ENCODE data around the gene ZNF576.
"Not testable (repeated sequence)": the region's sequence is repeated elsewhere in the genome, so short reads cannot be mapped to it uniquely, and the experiment has no call there.

Gene ZNF576

DNA sequence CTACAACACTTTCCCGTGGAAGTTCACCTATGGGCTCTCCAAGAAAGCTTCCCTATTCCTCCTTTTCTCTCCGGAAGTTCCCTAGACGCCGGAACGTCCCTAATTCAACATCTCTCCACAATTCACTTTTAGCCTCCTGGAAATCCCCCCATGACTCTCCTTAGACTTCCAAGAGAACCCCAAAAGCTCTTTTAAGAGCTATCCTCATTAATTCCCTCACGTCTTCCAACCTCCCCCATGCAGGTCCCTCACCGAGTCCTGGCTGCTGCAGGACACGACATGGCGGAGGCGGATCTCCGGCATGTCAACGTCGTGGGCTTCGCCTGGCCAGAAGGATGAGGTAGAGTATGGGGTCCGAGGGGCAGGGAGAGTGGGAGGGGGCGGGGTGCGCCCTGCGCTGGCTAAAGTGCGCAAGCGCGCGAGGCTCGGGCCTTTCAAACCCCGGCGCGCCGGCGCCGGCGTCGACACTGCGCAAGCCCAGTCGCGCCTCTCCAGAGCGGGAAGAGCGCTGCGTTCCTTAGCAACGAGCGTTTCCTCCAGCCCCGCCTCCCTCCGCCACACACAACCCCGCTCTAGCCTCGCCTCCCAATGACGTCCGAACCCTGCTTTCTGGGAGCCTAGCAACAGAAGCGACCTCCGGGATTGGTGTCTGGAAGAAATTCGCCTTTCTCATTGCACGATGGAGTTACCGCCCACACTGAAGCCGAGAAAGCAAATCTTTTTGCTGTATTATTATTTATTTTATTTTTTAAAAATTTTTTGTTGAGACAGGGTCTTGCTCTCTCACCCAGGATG, 21.0 kb upstream of the ZNF576 start, which contains the start of the genes PINLYP and XRCC1:
PINLYP (plus strand) TSS at position 646 of the 795 bp plus-strand sequence. CDS start 1,391 bp downstream, outside the sequence.
XRCC1 (minus strand) TSS at position 372 of the 795 bp plus-strand sequence; CDS start at position 303, 69 bp downstream.
- DNase-seq, result peak; percentile 96 to 98

DNA sequence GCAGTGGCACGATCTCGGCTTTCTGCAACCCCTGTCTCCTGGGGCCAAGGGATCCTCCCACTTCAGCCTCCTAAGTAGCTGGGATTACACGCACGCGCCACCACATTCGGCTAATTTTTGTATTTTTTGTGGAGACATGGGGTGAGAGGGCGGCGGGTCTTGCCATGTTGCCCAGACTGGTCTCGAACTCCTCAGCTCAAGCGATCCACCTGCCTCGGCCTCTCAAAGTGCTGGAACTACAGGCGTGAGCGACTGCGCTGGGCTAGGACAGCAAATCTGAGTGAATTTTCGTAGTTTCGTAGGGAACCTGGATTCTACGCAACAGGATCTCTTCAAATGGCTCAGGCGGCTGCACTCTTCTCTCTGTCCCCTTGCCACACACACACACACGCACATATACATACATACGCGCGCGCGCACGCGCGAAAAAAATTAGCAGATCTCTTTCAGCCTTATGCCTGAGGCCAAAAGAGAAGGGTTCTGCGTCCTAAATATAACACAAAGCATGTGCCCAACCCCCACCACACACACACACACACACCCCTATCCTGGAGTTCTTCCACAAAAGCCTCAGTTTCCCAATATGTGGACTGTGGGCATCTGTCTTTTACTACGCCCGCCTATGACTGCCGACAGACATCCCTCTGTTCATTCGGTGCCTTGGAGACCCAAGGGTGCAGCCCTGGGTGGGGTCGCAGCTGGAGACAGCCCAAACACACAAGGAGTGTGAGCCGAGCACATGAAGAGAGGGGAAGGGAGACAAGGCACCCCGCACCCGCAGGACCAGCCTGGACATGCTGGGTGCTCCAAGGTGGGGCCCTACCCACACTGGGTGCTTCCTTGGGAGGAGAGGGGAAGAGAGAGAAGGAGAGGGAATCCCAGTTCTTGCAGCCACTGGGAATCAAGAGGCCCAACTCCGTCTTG, 20.2 kb upstream of the ZNF576 start:
- no peak for DNase-seq

DNA sequence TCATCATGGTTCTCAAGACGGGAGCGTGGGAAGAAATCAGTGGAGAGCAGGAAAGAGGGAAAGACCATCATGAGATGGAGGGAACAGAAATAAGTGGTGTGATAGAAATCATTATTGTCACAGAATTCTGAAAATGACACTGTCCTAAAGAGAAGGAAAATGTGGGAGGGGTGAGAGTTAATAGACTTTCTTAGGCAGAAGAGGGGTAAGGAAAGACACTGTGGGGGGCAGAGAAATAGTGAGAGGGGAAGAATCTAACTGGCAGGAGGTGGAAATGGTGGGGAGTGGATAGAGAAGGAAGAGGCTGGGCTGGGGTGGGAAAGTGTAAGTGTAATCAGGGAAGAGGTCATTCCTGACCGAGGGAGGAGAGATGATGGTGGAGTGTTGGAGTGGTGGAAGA, 17.6 kb upstream of the ZNF576 start:
- no peak for DNase-seq

DNA sequence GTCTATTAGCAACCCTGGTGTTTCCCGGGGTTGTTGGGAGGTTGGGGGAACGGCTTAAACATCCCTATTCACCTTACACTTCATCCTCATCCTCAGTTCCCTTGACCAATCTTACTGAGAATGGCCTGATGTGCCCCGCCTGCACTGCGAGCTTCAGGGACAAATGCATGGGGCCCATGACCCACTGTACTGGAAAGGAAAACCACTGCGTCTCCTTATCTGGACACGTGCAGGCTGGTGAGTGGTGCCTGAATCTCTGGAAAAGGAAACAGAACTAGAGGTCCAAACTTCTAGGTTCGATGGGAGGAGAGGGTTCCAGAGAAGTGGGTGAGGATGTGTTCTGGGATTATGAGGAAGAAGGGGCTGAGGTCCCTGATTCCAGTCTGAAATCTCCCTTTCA, 14.9 kb upstream of the ZNF576 start:
- no peak for DNase-seq

DNA sequence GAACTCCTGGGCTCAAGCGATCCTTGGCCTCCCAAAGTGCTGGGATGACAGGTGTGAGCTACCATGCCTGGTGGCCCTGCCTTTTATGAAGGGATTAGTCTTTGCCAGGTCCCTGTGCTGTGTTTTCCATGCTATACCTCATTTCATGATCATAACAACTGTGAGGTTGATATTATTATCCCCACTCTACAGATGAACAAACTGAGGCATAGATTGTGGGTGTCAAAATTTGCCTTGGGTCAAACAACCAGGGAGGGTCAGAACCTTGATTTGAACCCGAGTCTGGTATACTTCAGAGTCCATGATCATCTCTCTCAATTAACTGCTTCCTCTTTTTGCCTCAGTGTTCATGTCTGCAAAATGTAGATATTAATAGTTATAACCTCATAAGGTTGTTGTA, 13.9 kb upstream of the ZNF576 start:
- DNase-seq, result no peak

DNA sequence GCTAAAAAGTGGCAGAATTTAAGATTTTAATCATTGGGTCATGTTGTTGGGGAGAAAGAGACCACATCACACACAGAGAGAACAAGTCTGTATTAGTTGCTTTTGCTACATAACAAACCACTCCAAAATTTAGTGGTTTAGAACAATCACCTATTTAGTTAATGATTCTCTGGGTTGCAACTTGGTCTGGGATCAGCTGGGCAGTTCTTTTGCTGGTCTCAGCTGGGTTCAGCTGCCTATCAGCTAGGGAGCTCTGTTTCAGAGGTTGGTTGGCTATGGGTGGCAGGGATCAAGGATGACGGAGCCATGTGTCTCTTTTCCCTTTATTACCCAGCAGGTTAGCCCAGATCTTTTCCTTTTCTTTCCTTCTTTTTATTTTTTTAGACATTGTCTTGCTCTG, 11.9 kb upstream of the ZNF576 start:
- no peak for DNase-seq

DNA sequence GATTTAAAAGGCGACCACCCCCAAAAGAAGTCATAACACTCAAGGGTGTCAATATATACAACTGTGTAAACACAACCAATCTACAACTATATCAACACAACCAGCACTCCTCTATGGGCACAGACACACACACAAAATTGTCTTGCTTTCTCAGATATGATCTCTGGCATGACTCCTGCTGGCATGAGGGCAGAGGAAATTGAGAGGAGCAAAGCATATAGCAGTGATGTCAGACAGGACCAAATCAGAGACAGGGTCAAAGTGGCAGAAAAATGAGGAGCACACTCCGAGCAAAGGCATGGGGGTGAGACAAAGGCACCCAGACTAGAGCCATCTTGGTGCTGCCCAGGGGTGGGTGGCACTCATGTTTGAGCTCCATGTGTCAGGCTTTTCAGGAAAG, 10.0 kb upstream of the ZNF576 start:
- no peak for DNase-seq

DNA sequence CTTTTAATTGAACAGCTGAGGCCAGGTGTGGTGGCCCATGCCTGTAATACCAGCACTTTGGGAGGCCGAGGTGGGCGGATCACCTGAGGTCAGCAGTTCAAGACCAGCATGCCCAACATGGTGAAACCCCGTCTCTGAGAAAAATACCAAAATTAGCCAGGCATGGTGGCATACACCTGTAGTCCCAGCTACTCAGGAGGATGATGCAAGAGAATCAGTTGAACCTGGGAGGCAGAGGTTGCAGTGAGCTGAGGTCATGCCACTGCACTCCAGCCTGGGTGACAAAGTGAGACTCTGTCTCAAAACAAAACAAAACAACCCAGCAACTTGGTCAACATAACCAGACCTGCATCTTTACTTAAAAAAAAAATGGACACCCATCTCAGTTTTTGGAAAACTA, 9.4 kb upstream of the ZNF576 start:
- DNase-seq, result not testable (repeated sequence)

DNA sequence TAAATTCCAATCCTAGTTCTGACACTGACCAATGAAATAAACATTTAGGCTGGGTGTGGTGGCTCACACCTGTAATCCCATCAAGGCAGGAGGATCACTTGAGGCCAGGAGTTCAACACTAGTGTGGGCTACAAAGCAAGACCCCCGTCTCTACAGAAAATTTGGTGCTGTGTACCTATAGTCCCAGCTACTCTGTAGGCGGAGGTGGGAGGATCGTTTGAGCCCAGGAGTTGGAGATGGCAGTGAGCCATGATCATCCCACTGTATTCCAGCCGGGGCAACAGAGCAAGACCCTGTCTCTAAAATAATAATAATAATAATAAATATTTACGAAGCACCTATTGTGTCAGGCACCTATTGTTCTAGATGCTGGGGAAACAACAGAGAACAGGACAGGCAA, 7.1 kb upstream of the ZNF576 start:
- DNase-seq, result no peak

DNA sequence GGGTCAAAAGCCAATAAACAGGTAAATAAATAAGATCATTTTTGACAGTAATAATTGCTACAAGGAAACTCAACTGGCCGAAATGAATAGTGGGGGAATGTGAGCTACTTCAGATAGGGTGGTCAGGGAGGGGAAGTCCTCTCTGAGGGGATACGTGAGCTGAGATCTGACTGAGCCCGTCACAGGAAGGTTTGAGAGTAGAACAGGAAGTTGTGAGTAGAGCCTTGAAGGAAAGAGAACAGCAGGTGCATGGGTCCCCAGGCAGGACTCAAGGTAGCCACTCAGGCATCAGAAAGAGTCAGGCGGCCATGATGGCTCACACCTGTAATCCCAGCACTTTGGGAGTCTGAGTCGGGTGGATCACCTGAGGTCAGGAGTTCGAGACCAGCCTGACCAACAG, 6.7 kb upstream of the ZNF576 start:
- DNase-seq, result no peak

DNA sequence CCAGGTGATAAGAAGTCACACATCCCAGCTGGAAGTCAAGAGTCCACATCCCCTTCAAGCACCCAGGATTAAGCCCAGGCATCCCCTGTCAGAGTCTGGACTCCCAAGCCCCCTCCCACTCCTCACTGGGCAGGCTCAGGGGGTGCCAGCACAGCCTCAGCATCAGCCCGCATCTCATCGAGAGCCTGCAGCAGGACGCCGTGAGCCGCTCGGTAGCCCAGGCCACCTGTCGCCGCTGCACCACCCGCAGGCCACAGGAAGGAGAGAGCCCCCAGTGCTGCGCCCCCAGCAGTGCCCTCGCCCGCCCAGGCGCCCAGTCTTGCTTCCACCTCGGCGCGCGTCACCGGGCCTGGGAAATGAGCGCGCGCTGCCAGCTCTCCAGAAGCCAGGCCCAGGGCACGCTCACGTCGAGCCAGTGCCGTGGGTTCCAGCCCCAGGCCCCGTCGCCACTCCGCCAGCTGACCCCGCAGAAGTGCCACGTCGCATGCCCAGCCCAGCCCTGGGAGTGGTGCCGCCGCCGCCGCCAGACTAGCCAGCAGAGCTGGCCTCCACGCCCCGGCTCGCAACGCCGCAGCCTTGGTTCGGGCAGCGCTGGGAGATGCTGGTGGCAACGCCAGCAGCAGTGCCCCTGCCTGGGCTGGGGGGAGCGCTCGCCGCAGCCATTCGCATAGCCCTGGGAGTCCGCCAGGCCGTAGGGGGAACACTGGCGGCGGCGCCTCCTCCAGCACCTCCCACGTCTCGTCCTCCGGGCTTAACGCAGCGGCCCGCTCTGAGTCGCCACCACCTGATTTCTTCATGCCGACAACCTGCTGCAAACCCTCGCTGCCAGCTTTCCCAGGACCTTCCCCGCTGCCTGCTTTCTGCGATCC, 4.3 kb upstream of the ZNF576 start:
- no peak for DNase-seq

DNA sequence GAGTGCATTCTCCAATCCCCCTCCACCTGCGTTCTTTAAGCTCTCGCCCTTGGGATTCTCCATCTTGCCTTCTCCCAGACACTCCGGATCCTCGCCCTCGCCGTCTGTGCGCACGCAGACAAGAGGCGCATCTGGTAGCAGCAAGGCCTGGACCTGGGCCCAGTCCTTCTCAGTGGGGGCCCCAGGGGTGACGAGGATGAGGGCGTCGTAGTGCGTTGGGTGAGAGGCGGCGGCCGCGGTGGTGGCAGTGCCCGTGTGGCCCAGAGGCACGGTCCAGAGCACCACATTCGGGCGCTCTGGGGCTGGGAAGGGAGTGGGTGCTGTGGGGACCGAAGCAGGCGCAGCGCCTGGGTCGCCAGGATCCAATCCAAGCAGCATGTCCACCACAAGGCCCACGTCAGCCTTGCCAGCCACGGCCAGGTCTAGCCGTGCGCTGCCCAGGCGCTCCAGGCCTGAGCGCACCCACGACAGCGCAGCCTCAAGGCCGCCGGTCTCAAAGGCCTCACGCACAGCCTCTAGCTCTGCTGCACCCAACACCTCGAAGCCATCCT, 3.5 kb upstream of the ZNF576 start:
- no peak for DNase-seq

DNA sequence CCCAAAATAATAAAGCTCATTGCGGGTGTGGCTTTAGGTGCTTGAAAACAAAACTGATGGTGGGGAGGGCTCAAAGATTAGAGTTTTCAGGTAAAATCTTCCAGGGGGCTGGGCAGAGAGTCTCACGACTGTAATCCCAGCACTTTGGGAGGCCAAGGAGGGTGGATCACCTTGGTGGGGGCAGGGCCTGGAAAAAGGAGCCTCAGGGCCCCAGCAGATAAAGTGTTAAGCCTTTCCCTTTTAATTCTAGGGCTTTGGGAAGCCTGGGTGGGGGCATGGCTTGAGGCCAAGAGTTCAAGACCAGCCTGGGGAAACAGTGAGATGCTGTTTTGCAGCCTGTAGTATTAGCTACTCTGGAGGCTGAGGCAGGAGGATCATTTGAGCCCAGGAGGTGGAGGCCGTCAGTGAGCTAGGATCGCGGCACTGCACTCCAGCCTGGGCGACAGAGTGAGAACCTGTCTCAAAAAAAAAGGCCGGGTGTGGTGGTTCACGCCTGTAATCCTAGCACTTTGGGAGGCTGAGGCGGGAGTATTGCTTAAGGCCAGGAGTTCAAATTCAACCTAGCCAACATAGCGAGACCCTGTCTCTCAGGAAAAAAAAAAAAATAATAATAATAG, 2.2 kb upstream of the ZNF576 start:
- DNase-seq, result no peak

DNA sequence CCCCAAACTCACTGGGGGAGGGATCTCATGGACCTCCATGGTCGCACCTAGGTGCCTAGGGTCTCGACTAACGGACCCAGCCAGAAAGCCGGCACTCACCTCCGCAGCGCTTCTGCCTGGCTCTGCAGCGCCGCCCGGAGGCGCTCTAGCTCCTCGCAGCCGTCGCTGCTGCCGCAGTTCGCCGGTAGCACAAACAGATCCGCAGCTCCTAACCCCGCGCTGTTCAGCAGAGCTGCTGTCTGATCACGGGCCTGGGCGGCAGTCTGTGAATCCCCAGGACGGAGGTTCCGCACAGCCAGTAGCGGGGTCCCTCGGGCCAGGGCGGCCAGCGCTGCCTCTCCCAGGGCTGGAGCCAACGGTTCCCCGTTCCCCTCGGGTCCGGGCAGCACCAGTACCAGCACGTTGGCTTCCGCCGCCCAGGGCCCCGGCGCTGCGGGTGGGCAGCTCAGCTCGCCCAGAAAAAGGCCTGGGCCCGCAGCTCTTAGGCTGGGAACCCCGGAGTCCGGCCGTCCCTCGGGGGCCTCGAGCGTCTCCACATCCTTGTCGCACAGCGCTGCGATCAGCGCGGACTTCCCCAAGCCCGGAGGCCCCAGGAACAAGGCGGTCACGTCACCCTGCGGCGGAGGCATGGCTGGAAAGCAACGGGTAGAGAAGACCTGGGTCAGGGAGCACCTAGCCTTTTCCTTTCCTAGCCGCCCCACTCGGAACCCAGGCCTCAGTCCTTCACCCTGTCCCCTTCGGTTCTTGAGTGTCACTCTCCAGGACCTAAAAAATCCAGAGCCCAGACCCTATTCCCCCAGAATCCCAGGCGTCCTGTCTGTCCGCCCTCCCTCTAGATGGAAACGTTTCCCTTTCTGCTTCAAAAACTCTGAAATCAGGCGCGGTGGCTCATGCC, 1.4 kb upstream of the ZNF576 start:
- peak; percentile 71 to 77 for DNase-seq

DNA sequence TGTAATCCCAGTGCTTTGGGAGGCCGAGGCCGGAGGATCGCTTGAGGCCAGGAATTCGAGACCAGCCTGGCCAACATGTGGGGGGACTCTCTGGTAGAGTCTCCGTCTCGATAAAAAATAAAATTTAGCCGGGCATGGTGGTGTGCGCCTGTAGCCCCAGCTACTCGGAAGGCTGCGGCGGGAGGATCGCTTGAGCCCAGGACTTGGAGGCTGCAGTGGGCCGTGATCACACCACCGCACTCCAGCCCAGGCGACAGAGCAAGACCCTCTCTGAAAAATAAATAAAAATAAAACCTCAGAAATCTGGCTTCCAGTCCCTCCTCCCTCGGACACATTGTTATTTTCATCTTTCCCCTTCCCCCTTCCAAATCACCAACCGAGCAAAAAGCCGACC, 793 bp upstream of the ZNF576 start:
- DNase-seq, result peak; percentile 22 to 32

DNA sequence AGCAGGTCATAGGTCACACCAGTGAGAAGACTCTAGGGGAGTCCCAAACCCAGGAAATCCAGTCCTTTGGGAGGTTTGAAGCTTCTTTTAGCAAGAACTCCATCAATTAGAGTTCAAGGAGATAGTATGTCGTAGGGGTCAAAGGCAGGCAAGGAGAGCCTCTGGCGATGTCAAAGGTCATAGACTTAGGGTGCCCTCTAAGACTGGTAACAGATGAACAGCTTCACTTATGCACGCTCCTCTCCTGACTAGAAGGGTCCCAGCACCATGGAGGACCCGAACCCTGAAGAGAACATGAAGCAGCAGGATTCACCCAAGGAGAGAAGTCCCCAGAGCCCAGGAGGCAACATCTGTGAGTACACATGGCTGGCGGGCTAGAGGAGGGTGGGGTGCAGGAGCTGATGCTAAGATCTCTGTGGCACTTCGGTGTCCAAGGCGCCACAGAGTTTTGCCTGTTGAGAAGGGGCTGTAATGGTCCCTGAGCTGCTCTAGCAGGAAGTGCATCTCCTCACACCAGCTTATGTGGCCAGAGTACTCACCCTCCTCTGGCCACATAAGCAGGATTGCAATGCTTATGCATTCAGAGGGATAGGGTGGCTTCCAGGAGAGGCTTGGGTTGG, 557 bp downstream of the ZNF576 start:
- DNase-seq, result no peak

DNA sequence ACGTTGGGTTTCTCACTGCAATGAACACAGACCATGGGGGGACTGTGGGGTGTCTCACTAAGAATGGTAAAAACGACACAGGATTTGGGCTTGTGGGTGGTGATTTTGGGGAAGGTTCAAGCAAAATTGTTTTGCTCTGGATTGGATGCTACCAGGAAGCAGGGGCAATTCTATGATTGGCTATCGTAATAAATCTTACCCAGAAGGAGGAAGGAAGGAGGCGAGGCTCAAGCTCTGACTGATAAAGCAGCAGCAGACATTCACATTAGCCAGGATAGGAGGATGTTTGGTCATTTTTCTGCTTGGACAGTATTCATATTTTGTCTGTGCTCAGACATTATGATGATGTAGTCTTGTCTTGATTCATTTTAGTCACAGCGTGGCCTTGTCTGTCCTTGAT, 1.5 kb downstream of the ZNF576 start:
- DNase-seq, result no peak

DNA sequence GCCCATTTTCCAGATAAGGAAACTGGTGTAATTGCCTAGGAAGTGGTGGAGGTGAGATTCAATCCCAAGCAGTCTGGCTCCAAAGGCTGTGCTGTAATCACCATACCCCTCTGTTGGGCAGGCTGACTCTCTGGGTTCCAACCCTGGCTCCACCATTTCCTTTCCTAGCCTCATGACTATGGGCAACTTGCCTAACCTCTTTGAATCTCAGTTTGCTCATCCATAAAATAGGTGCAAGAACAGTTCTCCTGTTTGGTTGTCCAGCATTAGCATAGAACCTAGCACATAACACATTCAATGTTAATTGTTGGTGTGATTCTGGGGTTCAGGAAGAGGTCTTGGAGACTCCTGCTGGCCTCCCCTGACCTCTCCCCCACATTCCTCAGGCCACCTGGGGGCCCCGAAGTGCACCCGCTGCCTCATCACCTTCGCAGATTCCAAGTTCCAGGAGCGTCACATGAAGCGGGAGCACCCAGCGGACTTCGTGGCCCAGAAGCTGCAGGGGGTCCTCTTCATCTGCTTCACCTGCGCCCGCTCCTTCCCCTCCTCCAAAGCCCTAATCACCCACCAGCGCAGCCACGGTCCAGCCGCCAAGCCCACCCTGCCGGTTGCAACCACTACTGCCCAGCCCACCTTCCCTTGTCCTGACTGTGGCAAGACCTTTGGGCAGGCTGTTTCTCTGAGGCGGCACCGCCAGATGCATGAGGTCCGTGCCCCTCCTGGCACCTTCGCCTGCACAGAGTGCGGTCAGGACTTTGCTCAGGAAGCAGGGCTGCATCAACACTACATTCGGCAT, 2.2 kb downstream of the ZNF576 start:
- DNase-seq, result no peak

DNA sequence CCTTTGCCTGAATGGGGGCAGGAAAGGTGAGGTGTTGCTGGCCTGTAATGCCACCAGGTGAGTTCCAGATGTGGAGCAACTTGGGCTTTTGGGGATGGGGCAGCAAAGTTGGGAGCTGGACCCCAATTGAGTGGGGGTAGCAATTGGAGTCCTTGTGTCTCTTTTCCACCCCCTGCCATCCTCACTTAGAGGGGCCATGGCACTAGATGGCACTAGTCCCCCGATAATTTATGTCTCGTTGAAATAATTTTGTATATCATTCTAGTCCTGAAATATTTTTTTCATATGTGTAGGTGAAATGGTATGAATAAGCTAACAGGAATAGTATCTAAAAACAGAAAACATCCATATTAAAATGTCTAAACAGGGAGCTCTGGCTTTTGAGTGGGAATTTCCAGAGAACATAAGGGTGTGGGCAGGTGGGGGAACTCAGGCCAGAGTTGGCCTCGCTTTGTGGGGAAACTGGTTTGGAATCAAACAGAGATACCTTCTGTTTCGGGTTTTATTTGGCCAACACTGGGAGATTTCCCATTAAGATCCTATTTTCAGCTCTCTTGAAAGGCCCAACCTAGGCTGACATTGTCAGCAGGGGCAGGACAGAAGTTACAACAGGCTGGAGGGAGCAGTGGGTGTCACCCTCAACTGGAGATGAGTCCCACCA, 3.4 kb downstream of the ZNF576 start:
- DNase-seq, result no peak
